Measurements from ENCODE around the gene CYP19A1.

CYP19A1 gene

GRCh38 chr15:51252671-51253070, 85.7 kb downstream of the CYP19A1 start:
- no peaks in the 10 kb centered on the region for H3K27me3 ChIP-seq (ENCODE audit: control insufficient read depth in 1 of 2, insufficient read depth in 2 of 2, low read length in 2 of 2)
- H3K27ac ChIP-seq (ENCODE audit: low read depth, low read length): no peak overlapping the region
- no peaks in the 10 kb centered on the region for H3K4me1 ChIP-seq (ENCODE audit: control insufficient read depth in 1 of 2, insufficient read depth in 2 of 2, low read length in 2 of 2)
- H3K9me3 ChIP-seq (ENCODE audit: control insufficient read depth in 1 of 2, low read length in 2 of 2): no peaks in the 10 kb centered on the region
- no peak overlapping the region for H3K9ac ChIP-seq (ENCODE audit: low read depth in 1 of 2, low read length in 2 of 2)
- no peaks in the 10 kb centered on the region for H3K36me3 ChIP-seq (ENCODE audit: control insufficient read depth in 1 of 2, insufficient read depth in 2 of 2, low read length in 2 of 2)
- no peak overlapping the region for H3K4me3 ChIP-seq (ENCODE audit: low read depth in 1 of 2, low read length in 2 of 2)

- Histone ChIP-seq H3K27ac (ENCODE audit: low read depth, low read length) (no peak overlapping the region), H3K4me1 (ENCODE audit: control insufficient read depth in 1 of 2, insufficient read depth in 2 of 2, low read length in 2 of 2) (no peaks in the 10 kb centered on the region), H3K27me3 (ENCODE audit: control insufficient read depth in 1 of 2, insufficient read depth in 2 of 2, low read length in 2 of 2) (no peaks in the 10 kb centered on the region), H3K36me3 (ENCODE audit: control insufficient read depth in 1 of 2, insufficient read depth in 2 of 2, low read length in 2 of 2) (no peaks in the 10 kb centered on the region), H3K9ac (ENCODE audit: low read depth in 1 of 2, low read length in 2 of 2) (no peak overlapping the region), H3K4me3 (ENCODE audit: low read depth in 1 of 2, low read length in 2 of 2) (no peak overlapping the region), H3K9me3 (ENCODE audit: control insufficient read depth in 1 of 2, low read length in 2 of 2) (no peaks in the 10 kb centered on the region)
Measured at GRCh38 chr15:51251556-51251955, 86.8 kb downstream of the CYP19A1 start.

GRCh38 chr15:51250217-51251011, 88.0 kb downstream of the CYP19A1 start:
- Histone ChIP-seq H3K27me3 (ENCODE audit: control insufficient read depth in 1 of 2, insufficient read depth in 2 of 2, low read length in 2 of 2) (no peaks in the 10 kb centered on the region), H3K27ac (ENCODE audit: low read depth, low read length) (no peak overlapping the region), H3K4me1 (ENCODE audit: control insufficient read depth in 1 of 2, insufficient read depth in 2 of 2, low read length in 2 of 2) (no peaks in the 10 kb centered on the region), H3K9me3 (ENCODE audit: control insufficient read depth in 1 of 2, low read length in 2 of 2) (no peaks in the 10 kb centered on the region), H3K36me3 (ENCODE audit: control insufficient read depth in 1 of 2, insufficient read depth in 2 of 2, low read length in 2 of 2) (no peaks in the 10 kb centered on the region), H3K4me3 (ENCODE audit: low read depth in 1 of 2, low read length in 2 of 2) (no peak overlapping the region), H3K9ac (ENCODE audit: low read depth in 1 of 2, low read length in 2 of 2) (no peak overlapping the region)

- Histone ChIP-seq H3K36me3 (ENCODE audit: control insufficient read depth in 1 of 2, insufficient read depth in 2 of 2, low read length in 2 of 2) (no peaks in the 10 kb centered on the region), H3K9ac (ENCODE audit: low read depth in 1 of 2, low read length in 2 of 2) (no peak overlapping the region), H3K9me3 (ENCODE audit: control insufficient read depth in 1 of 2, low read length in 2 of 2) (no peaks in the 10 kb centered on the region), H3K27ac (ENCODE audit: low read depth, low read length) (no peak overlapping the region), H3K4me1 (ENCODE audit: control insufficient read depth in 1 of 2, insufficient read depth in 2 of 2, low read length in 2 of 2) (no peaks in the 10 kb centered on the region), H3K4me3 (ENCODE audit: low read depth in 1 of 2, low read length in 2 of 2) (no peak overlapping the region), H3K27me3 (ENCODE audit: control insufficient read depth in 1 of 2, insufficient read depth in 2 of 2, low read length in 2 of 2) (no peaks in the 10 kb centered on the region)
Measured at GRCh38 chr15:51245628-51246027, 92.8 kb downstream of the CYP19A1 start.

GRCh38 chr15:51244423-51244869, 94.0 kb downstream of the CYP19A1 start:
- no peaks in the 10 kb centered on the region for H3K9me3 ChIP-seq (ENCODE audit: control insufficient read depth in 1 of 2, low read length in 2 of 2)
- H3K4me1 ChIP-seq (ENCODE audit: control insufficient read depth in 1 of 2, insufficient read depth in 2 of 2, low read length in 2 of 2): no peaks in the 10 kb centered on the region
- H3K27ac ChIP-seq (ENCODE audit: low read depth, low read length): no peak overlapping the region
- no peak overlapping the region for H3K9ac ChIP-seq (ENCODE audit: low read depth in 1 of 2, low read length in 2 of 2)
- no peaks in the 10 kb centered on the region for H3K36me3 ChIP-seq (ENCODE audit: control insufficient read depth in 1 of 2, insufficient read depth in 2 of 2, low read length in 2 of 2)
- no peaks in the 10 kb centered on the region for H3K27me3 ChIP-seq (ENCODE audit: control insufficient read depth in 1 of 2, insufficient read depth in 2 of 2, low read length in 2 of 2)
- no peak overlapping the region for H3K4me3 ChIP-seq (ENCODE audit: low read depth in 1 of 2, low read length in 2 of 2)

GRCh38 chr15:51243774-51244173, 94.6 kb downstream of the CYP19A1 start:
- Histone ChIP-seq H3K36me3 (ENCODE audit: control insufficient read depth in 1 of 2, insufficient read depth in 2 of 2, low read length in 2 of 2) (no peaks in the 10 kb centered on the region), H3K4me3 (ENCODE audit: low read depth in 1 of 2, low read length in 2 of 2) (no peak overlapping the region), H3K9me3 (ENCODE audit: control insufficient read depth in 1 of 2, low read length in 2 of 2) (no peaks in the 10 kb centered on the region), H3K4me1 (ENCODE audit: control insufficient read depth in 1 of 2, insufficient read depth in 2 of 2, low read length in 2 of 2) (no peaks in the 10 kb centered on the region), H3K9ac (ENCODE audit: low read depth in 1 of 2, low read length in 2 of 2) (no peak overlapping the region), H3K27me3 (ENCODE audit: control insufficient read depth in 1 of 2, insufficient read depth in 2 of 2, low read length in 2 of 2) (peaks cover 0 to 3% of the 10 kb centered on the region in 2 donors), H3K27ac (ENCODE audit: low read depth, low read length) (no peak overlapping the region)

GRCh38 chr15:51240066-51240465, 98.3 kb downstream of the CYP19A1 start:
- no peak overlapping the region for H3K9ac ChIP-seq (ENCODE audit: low read depth in 1 of 2, low read length in 2 of 2)
- no peak overlapping the region for H3K4me3 ChIP-seq (ENCODE audit: low read depth in 1 of 2, low read length in 2 of 2)
- H3K4me1 ChIP-seq (ENCODE audit: control insufficient read depth in 1 of 2, insufficient read depth in 2 of 2, low read length in 2 of 2): no peaks in the 10 kb centered on the region
- no peaks in the 10 kb centered on the region for H3K36me3 ChIP-seq (ENCODE audit: control insufficient read depth in 1 of 2, insufficient read depth in 2 of 2, low read length in 2 of 2)
- H3K27me3 ChIP-seq (ENCODE audit: control insufficient read depth in 1 of 2, insufficient read depth in 2 of 2, low read length in 2 of 2): peaks cover 3 to 4% of the 10 kb centered on the region in 2 donors
- H3K27ac ChIP-seq (ENCODE audit: low read depth, low read length): no peak overlapping the region
- H3K9me3 ChIP-seq (ENCODE audit: control insufficient read depth in 1 of 2, low read length in 2 of 2): no peaks in the 10 kb centered on the region

- no peaks in the 10 kb centered on the region for H3K9me3 ChIP-seq (ENCODE audit: control insufficient read depth in 1 of 2, low read length in 2 of 2)
- H3K4me3 ChIP-seq (ENCODE audit: low read depth in 1 of 2, low read length in 2 of 2): no peak overlapping the region
- H3K27ac ChIP-seq (ENCODE audit: low read depth, low read length): no peak overlapping the region
- peaks cover 3 to 4% of the 10 kb centered on the region in 2 donors for H3K27me3 ChIP-seq (ENCODE audit: control insufficient read depth in 1 of 2, insufficient read depth in 2 of 2, low read length in 2 of 2)
- H3K9ac ChIP-seq (ENCODE audit: low read depth in 1 of 2, low read length in 2 of 2): no peak overlapping the region
- H3K36me3 ChIP-seq (ENCODE audit: control insufficient read depth in 1 of 2, insufficient read depth in 2 of 2, low read length in 2 of 2): no peaks in the 10 kb centered on the region
- no peaks in the 10 kb centered on the region for H3K4me1 ChIP-seq (ENCODE audit: control insufficient read depth in 1 of 2, insufficient read depth in 2 of 2, low read length in 2 of 2)
Measured at GRCh38 chr15:51237816-51238215, 100.6 kb downstream of the CYP19A1 start.

GRCh38 chr15:51234176-51234927, 104.0 kb downstream of the CYP19A1 start:
- Histone ChIP-seq H3K4me1 (ENCODE audit: control insufficient read depth in 1 of 2, insufficient read depth in 2 of 2, low read length in 2 of 2) (no peaks in the 10 kb centered on the region), H3K27me3 (ENCODE audit: control insufficient read depth in 1 of 2, insufficient read depth in 2 of 2, low read length in 2 of 2) (peaks cover 3 to 4% of the 10 kb centered on the region in 2 donors), H3K4me3 (ENCODE audit: low read depth in 1 of 2, low read length in 2 of 2) (no peak overlapping the region), H3K27ac (ENCODE audit: low read depth, low read length) (no peak overlapping the region), H3K9me3 (ENCODE audit: control insufficient read depth in 1 of 2, low read length in 2 of 2) (no peaks in the 10 kb centered on the region), H3K9ac (ENCODE audit: low read depth in 1 of 2, low read length in 2 of 2) (no peak overlapping the region), H3K36me3 (ENCODE audit: control insufficient read depth in 1 of 2, insufficient read depth in 2 of 2, low read length in 2 of 2) (no peaks in the 10 kb centered on the region)

GRCh38 chr15:51232581-51232980, 105.8 kb downstream of the CYP19A1 start:
- Histone ChIP-seq H3K36me3 (ENCODE audit: control insufficient read depth in 1 of 2, insufficient read depth in 2 of 2, low read length in 2 of 2) (no peaks in the 10 kb centered on the region), H3K27me3 (ENCODE audit: control insufficient read depth in 1 of 2, insufficient read depth in 2 of 2, low read length in 2 of 2) (peaks cover 0 to 4% of the 10 kb centered on the region in 2 donors), H3K4me3 (ENCODE audit: low read depth in 1 of 2, low read length in 2 of 2) (no peak overlapping the region), H3K27ac (ENCODE audit: low read depth, low read length) (no peak overlapping the region), H3K4me1 (ENCODE audit: control insufficient read depth in 1 of 2, insufficient read depth in 2 of 2, low read length in 2 of 2) (no peaks in the 10 kb centered on the region), H3K9me3 (ENCODE audit: control insufficient read depth in 1 of 2, low read length in 2 of 2) (no peaks in the 10 kb centered on the region), H3K9ac (ENCODE audit: low read depth in 1 of 2, low read length in 2 of 2) (no peak overlapping the region)
